GM12878 (cell line): ENCODE results near the gene KIFC1. TPM values are rescaled to one million over a fixed set of nuclear protein-coding genes. Genes with fewer than 3 reads are reported as not detected.

Source experiments
- ATAC-seq: fragments of 200-7000 bp; cut with Tn5 transposase; 3 replicates; pipeline ENCODE4 v1.9.1; 2020; ENCODE audit warnings: mild to moderate bottlenecking, moderate library complexity
- BruUV-seq: library from RNA; stranded (reverse); fragments of 400-500 nt; replicated peaks from 2 replicates; lab custom pipeline; 2021; lab: Mats Ljungman, UMichigan
- CTCF ChIA-PET: fragments of 300-600 bp; sonication (Branson Sonifier 250); formaldehyde crosslinking; extraction: SDS; loops from one replicate; lab custom pipeline; 2021; ENCODE audit warnings: inconsistent platforms; lab: Yijun Ruan, JAX
- POLR2A ChIA-PET: fragments of 350-600 bp; formaldehyde crosslinking; extraction: SDS; loops from one replicate; lab custom pipeline; 2021; ENCODE audit warnings: inconsistent platforms; lab: Charles Lee
- RAD21 ChIA-PET: fragments of 300-600 bp; sonication (Branson Sonifier 250); formaldehyde crosslinking; loops from one replicate; lab custom pipeline; 2023; ENCODE audit warnings: antibody characterized with exemption; ENCODE audit not compliant: unreplicated experiment; lab: Charles Lee
- SMC1A ChIA-PET: fragments of 300-600 bp; sonication (Branson Sonifier 250); formaldehyde crosslinking; loops from one replicate; lab custom pipeline; 2023; ENCODE audit not compliant: unreplicated experiment, uncharacterized antibody; lab: Charles Lee
- DNase-seq: peaks from one replicate; pipeline ENCODE4 v3.0.0-alpha.2; 2011; ENCODE audit warnings: low read depth, low spot score
- FAIRE-seq: peaks from 3 replicates; lab custom pipeline; 2011; peaks lifted over from hg19 to GRCh38; lab: Jason Lieb, UNC
- H2AFZ ChIP-seq: 2 replicates; pipeline ENCODE4 v1.6.0; 2011; ENCODE audit warnings: low read depth, low read length, control low read depth; ENCODE audit not compliant: control insufficient read depth
- H3K27ac ChIP-seq: 2 replicates; pipeline ENCODE4 v1.5.1; 2011; ENCODE audit warnings: control low read depth; ENCODE audit not compliant: control insufficient read depth, insufficient read depth
- H3K27me3 ChIP-seq, 2 experiments: replicated peaks in 1 of 2; 2 replicates each; pipeline versions ENCODE4 v1.6.0 to v1.6.1; 2011; ENCODE audit warnings: low read length in 1 of 2; ENCODE audit not compliant: control insufficient read depth in 2 of 2, insufficient read depth in 2 of 2
- H3K36me3 ChIP-seq, 2 experiments: 2 replicates each; pipeline ENCODE4 v1.5.1; 2011; ENCODE audit warnings: low read length in 1 of 2; ENCODE audit not compliant: control insufficient read depth in 2 of 2, insufficient read depth in 2 of 2
- H3K4me1 ChIP-seq: 2 replicates; pipeline ENCODE4 v1.6.1; 2011; ENCODE audit warnings: mild to moderate bottlenecking, low read length, moderate library complexity, mixed read lengths; ENCODE audit not compliant: control insufficient read depth, insufficient read depth
- H3K4me2 ChIP-seq: 2 replicates; pipeline ENCODE4 v1.6.0; 2011; ENCODE audit warnings: control low read depth; ENCODE audit not compliant: control insufficient read depth, insufficient read depth
- H3K4me3 ChIP-seq: fragments of 200-600 bp; sonication (generic); 2 replicates; pipeline ENCODE4 v1.5.1; 2016
- H3K79me2 ChIP-seq: 2 replicates; pipeline ENCODE4 v1.6.0; 2011; ENCODE audit warnings: low read length; ENCODE audit not compliant: control insufficient read depth, insufficient read depth
- H3K9ac ChIP-seq: 2 replicates; pipeline ENCODE4 v1.8.0; 2011; ENCODE audit warnings: low read length, control low read depth, mixed read lengths; ENCODE audit not compliant: control insufficient read depth, insufficient read depth
- H3K9me3 ChIP-seq: replicated peaks from 3 replicates; pipeline ENCODE4 v1.5.1; 2011; ENCODE audit warnings: mild to moderate bottlenecking, low read length; ENCODE audit not compliant: control insufficient read depth, insufficient read depth
- H4K20me1 ChIP-seq: 2 replicates; pipeline ENCODE4 v1.6.0; 2011; ENCODE audit not compliant: control insufficient read depth, insufficient read depth
- CTCF ChIP-seq, 3 experiments: IDR thresholded peaks in 2 of 3; conservative IDR thresholded peaks in 1 of 3; 2 replicates each; pipeline ENCODE4 v1.5.1; 2011; ENCODE audit warnings: low read depth in 3 of 3, low read length in 3 of 3, mild to moderate bottlenecking in 3 of 3, control low read depth in 2 of 3, moderate library complexity in 2 of 3, inconsistent platforms in 1 of 3, mixed read lengths in 1 of 3; ENCODE audit not compliant: control insufficient read depth in 2 of 3, insufficient read depth in 1 of 3; ENCODE audit errors: extremely low read depth in 1 of 3
- NFXL1 ChIP-seq: fragments of 450-650 bp; IDR thresholded peaks from 2 replicates; pipeline ENCODE4 v1.6.1; 2017; ENCODE audit warnings: antibody characterized with exemption, mild to moderate bottlenecking, borderline replicate concordance
- NR2F1 ChIP-seq: fragments of 450-650 bp; conservative IDR thresholded peaks from 2 replicates; pipeline ENCODE4 v1.6.1; 2017; ENCODE audit warnings: mild to moderate bottlenecking
- RAD21 ChIP-seq: IDR thresholded peaks from 2 replicates; pipeline ENCODE4 v1.6.1; 2011; ENCODE audit warnings: mild to moderate bottlenecking, low read depth, low read length, moderate library complexity; ENCODE audit not compliant: insufficient read depth
- SMC3 ChIP-seq: IDR thresholded peaks from 2 replicates; pipeline ENCODE4 v1.6.1; 2011; ENCODE audit warnings: low read length, improper control_type of control experiment, borderline replicate concordance
- WGBS: methylation state at CpG from one replicate; pipeline ENCODE4 v1.1.6; 2016; ENCODE audit warnings: low lambda C conversion rate; ENCODE audit not compliant: insufficient replicate concordance, insufficient coverage; ENCODE audit errors: missing lambda C conversion rate; 5-methylcytosine and 5-hydroxymethylcytosine counted together
- in situ Hi-C: fragments of 300-500 bp; cut with MboI; formaldehyde crosslinking; loops from 9 replicates; pipeline ENCODE4 v1.14.3; 2018; ENCODE audit warnings: mixed read lengths
- intact Hi-C: fragments of 100-400 bp; cut with micrococcal nuclease; formaldehyde crosslinking; loops from one replicate; pipeline ENCODE4 v1.14.2; 2022; ENCODE audit not compliant: unreplicated experiment
- polyA plus RNA-seq, 11 experiments: library from polyadenylated mRNA; depleted of rRNA in 4 of 11; unstranded in 6 of 11; stranded (reverse) in 5 of 11; fragments of >200 nt; fragmentation: Nextera tagmentation in 4 of 11; fragmentation: Illumina TruSeq in 1 of 11; extraction: Ambion mirVana in 4 of 11; extraction: Trizol in 1 of 11; gene quantifications; 1 replicate in 1 of 11; 2 replicates in 10 of 11; pipeline versions ENCODE4 v1.2.1 to v1.2.3, GENCODE V29; 2011 to 2016; ENCODE audit warnings: inconsistent platforms in 2 of 11, missing spikeins in 2 of 11, low read depth in 1 of 11
- total RNA-seq, 4 experiments: library from RNA; depleted of rRNA in 3 of 4; stranded (reverse); fragments of >200 nt in 3 of 4; fragmentation: Illumina TruSeq in 1 of 4; extraction: Trizol in 1 of 4; gene quantifications; 2 replicates each; pipeline versions ENCODE4 v1.2.1 to v1.2.3, GENCODE V29; 2013 to 2021

Gene KIFC1
- total and polyA plus RNA-seq, 10 of the 15 experiments (the other 5 are each of a cell fraction or from before 2014, with no cell fraction given): 1.8 to 87.4 (median 54.4) TPM

- CTCF ChIA-PET: no interaction called here
- no TSS peak for BruUV-seq
- 76% methylated on average over 5 of the region's 5 CpGs for WGBS
- H3K36me3 ChIP-seq: peaks cover 33 to 34% of the 10 kb centered on the region in 2 experiments
- H4K20me1 ChIP-seq: no peaks in the 10 kb centered on the region
- no peak overlapping the region for H2AFZ ChIP-seq
- intact Hi-C loops: no loop called here
- peak; percentile 52 for TF ChIP-seq RAD21
- TF ChIP-seq CTCF (IDR thresholded peaks at IDR 0.05 in 2 of 3, conservative IDR thresholded peaks at IDR 0.05 in 1 of 3; ENCODE audit: control insufficient read depth in 2 of 3, extremely low read depth in 1 of 3, insufficient read depth in 1 of 3, low read depth in 3 of 3, low read length in 3 of 3): peak; percentile 5 to 28 (median 10); a peak in 2 of 6 replicates
- peak; percentile 12; the same call in 1 of the 2 replicates for TF ChIP-seq SMC3
- TF ChIP-seq NFXL1: no peak
- TF ChIP-seq NR2F1: no peak
- no peaks in the 10 kb centered on the region for H3K27me3 ChIP-seq
- RAD21 ChIA-PET: no interaction called here
- FAIRE-seq (no peak), ATAC-seq (no peak), DNase-seq (no peak)
- no peak overlapping the region for H3K27ac ChIP-seq
- H3K79me2 ChIP-seq: peaks cover 2% of the 10 kb centered on the region; the same call in 1 of the 2 replicates
- no peak overlapping the region for H3K4me3 ChIP-seq
- H3K4me2 ChIP-seq: no peak overlapping the region
- peaks cover 7% of the 10 kb centered on the region; the same call in 1 of the 2 replicates for H3K4me1 ChIP-seq
- SMC1A ChIA-PET: interaction anchor here (0.6 kb wide), 1 partner anchor 130 kb away, joined by 3 read pairs; the partner anchor contains the start of gene B3GALT4
- POLR2A ChIA-PET: no interaction called here
- no peaks in the 10 kb centered on the region for H3K9me3 ChIP-seq
- no peak overlapping the region for H3K9ac ChIP-seq
- in situ Hi-C loops: no loop called here
Measured at GRCh38 chr6:33407132-33407718, 15.6 kb downstream of the KIFC1 start.
